H1 (cell line): Measurements from ENCODE around the gene ANXA9. TPM values are rescaled to one million over a fixed set of nuclear protein-coding genes. Genes with fewer than 3 reads are reported as not detected.

Experiments used
- BRCA1 ChIP-seq: IDR thresholded peaks from 2 replicates; pipeline ENCODE4 v1.6.1; 2012; ENCODE audit warnings: low read depth, low read length, improper control_type of control experiment
- CHD1 ChIP-seq: IDR thresholded peaks from 2 replicates; pipeline ENCODE4 v1.6.1; 2012; ENCODE audit warnings: low read depth, low read length, improper control_type of control experiment
- HDAC6 ChIP-seq: IDR thresholded peaks from one replicate; pipeline ENCODE4 v1.7.1; 2012; ENCODE audit warnings: low read depth, mild to moderate bottlenecking, inconsistent platforms, low read length, moderate library complexity
- SAP30 ChIP-seq: fragments of 300-600 bp; sonication (generic); IDR thresholded peaks from 2 replicates; pipeline ENCODE4 v1.7.1; 2012; ENCODE audit warnings: low read length, moderate library complexity, mild to moderate bottlenecking, inconsistent platforms; ENCODE audit not compliant: insufficient read depth, insufficient replicate concordance
- SIN3A ChIP-seq, 2 experiments: IDR thresholded peaks in 1 of 2; conservative IDR thresholded peaks in 1 of 2; 2 replicates each; pipeline ENCODE4 v1.6.1; 2011 to 2012; ENCODE audit warnings: low read length in 2 of 2, improper control_type of control experiment in 1 of 2, low read depth in 1 of 2, mild to moderate bottlenecking in 1 of 2
- SUZ12 ChIP-seq: fragments of 200-600 bp; sonication (generic); IDR thresholded peaks from 2 replicates; pipeline ENCODE4 v1.6.1; 2012; ENCODE audit warnings: mild to moderate bottlenecking, inconsistent platforms, low read length, moderate library complexity, mixed read lengths
- TBP ChIP-seq: IDR thresholded peaks from 2 replicates; pipeline ENCODE4 v1.6.1; 2011; ENCODE audit warnings: low read depth, low read length, improper control_type of control experiment
- polyA plus RNA-seq, 7 experiments: library from polyadenylated mRNA; depleted of rRNA in 3 of 7; stranded (reverse) in 5 of 7; unstranded in 2 of 7; fragments of >200 nt in 5 of 7; fragments of 200-250 nt in 2 of 7; gene quantifications; 1 replicate in 5 of 7; 2 replicates in 1 of 7; 4 replicates in 1 of 7; pipeline versions ENCODE4 v1.2.1 to v1.2.3, GENCODE V29; 2011 to 2013; ENCODE audit warnings: missing spikeins in 2 of 7, mixed read lengths in 2 of 7
- total RNA-seq: library from RNA; stranded (reverse); fragmentation: NEBNext Ultra II Directional; extraction: Animal tissue kit (Norgen Biotek cat#: 25700); gene quantifications from 2 replicates; pipeline ENCODE4 v1.2.1, GENCODE V29; 2021
- TF ChIP-seq, protein P1 (sequence below): IDR thresholded peaks from 2 replicates; pipeline ENCODE4 v1.6.1; 2012; ENCODE audit warnings: low read length, inconsistent platforms
- TF ChIP-seq, protein P2 (sequence below): IDR thresholded peaks from 2 replicates; pipeline ENCODE4 v1.6.1; 2011; ENCODE audit warnings: low read depth, mild to moderate bottlenecking, low read length; ENCODE audit not compliant: insufficient read depth

The ANXA9 gene
- total and polyA plus RNA-seq, 2 of the 8 experiments (the other 6 are each of a cell fraction or from before 2014, with no cell fraction given) = 1.8 to 3.5 TPM

- TF ChIP-seq TBP (no peak), SAP30 (no peak), SUZ12 (no peak), HDAC6 (no peak), SIN3A (conservative IDR thresholded peaks at IDR 0.05 in 1 of 2, IDR thresholded peaks at IDR 0.05 in 1 of 2; ENCODE audit: low read depth in 1 of 2, low read length in 2 of 2) (no peak), BRCA1 (no peak), CHD1 (no peak)
- TF ChIP-seq, protein P1, sequence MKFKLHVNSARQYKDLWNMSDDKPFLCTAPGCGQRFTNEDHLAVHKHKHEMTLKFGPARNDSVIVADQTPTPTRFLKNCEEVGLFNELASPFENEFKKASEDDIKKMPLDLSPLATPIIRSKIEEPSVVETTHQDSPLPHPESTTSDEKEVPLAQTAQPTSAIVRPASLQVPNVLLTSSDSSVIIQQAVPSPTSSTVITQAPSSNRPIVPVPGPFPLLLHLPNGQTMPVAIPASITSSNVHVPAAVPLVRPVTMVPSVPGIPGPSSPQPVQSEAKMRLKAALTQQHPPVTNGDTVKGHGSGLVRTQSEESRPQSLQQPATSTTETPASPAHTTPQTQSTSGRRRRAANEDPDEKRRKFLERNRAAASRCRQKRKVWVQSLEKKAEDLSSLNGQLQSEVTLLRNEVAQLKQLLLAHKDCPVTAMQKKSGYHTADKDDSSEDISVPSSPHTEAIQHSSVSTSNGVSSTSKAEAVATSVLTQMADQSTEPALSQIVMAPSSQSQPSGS = no peak
- TF ChIP-seq, protein P2, sequence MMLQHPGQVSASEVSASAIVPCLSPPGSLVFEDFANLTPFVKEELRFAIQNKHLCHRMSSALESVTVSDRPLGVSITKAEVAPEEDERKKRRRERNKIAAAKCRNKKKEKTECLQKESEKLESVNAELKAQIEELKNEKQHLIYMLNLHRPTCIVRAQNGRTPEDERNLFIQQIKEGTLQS = no peak
Observed at GRCh38 chr1:150995460-150995859, 13.4 kb downstream of the ANXA9 start (continued).
